Body of pancreas (tissue), 4 donors: ENCODE measurements around the gene CEACAM5. TPM values are rescaled to one million over a fixed set of nuclear protein-coding genes. Genes with fewer than 3 reads are reported as not detected.
"Not testable (repeated sequence)": the region's sequence is repeated elsewhere in the genome, so short reads cannot be mapped to it uniquely, and the experiment has no call there.

ENCODE experiments used
- ATAC-seq: fragments of 150-250 bp; one replicate; pipeline ENCODE4 v1.9.1; 2016
- DNase-seq, 4 donors: peaks; one replicate each; pipeline ENCODE4 v3.0.0-alpha.2; 2019
- H3K27ac ChIP-seq, 4 donors: fragments of 200-600 bp; sonication (generic); 1 replicate in 3 of 4; 2 replicates in 1 of 4; pipeline versions ENCODE4 v1.5.1 to v1.6.1; 2016 to 2019; ENCODE audit warnings: mild to moderate bottlenecking in 1 of 4, mixed read lengths in 1 of 4, moderate library complexity in 1 of 4
- H3K27me3 ChIP-seq, 2 donors: fragments of 200-600 bp; sonication (generic); one replicate each; pipeline ENCODE4 v1.6.0; 2016; ENCODE audit warnings: mild to moderate bottlenecking in 1 of 2
- H3K36me3 ChIP-seq, 2 donors: fragments of 200-600 bp; sonication (generic); replicated peaks in 1 of 2; 2 replicates each; pipeline ENCODE4 v1.5.1; 2016; ENCODE audit warnings: low read depth in 2 of 2; ENCODE audit not compliant: insufficient read depth in 1 of 2
- H3K4me1 ChIP-seq: fragments of 200-600 bp; sonication (generic); one replicate; pipeline ENCODE4 v1.6.0; 2016
- H3K4me3 ChIP-seq, 2 donors: fragments of 200-600 bp; sonication (generic); 1 replicate in 1 of 2; 2 replicates in 1 of 2; pipeline ENCODE4 v1.5.1; 2016 to 2019
- H3K9me3 ChIP-seq, 3 donors: fragments of 200-600 bp; sonication (generic); 1 replicate in 2 of 3; 2 replicates in 1 of 3; pipeline ENCODE4 v1.5.1; 2016
- POLR2A ChIP-seq, 3 donors: fragments of 450-650 bp; IDR thresholded peaks; one replicate each; pipeline ENCODE4 v1.6.1; 2016; ENCODE audit warnings: antibody characterized with exemption in 3 of 3, mild to moderate bottlenecking in 2 of 3
- WGBS, 2 donors: methylation state at CpG; one replicate each; pipeline ENCODE4 v1.1.5; 2017; 5-methylcytosine and 5-hydroxymethylcytosine counted together
- intact Hi-C: fragments of 100-400 bp; cut with DNase I; formaldehyde crosslinking; loops from one replicate; pipeline ENCODE4 v1.15.1; 2023
- total RNA-seq, 2 donors: library from RNA; depleted of rRNA; stranded (reverse); fragments of >200 nt; gene quantifications; one replicate each; pipeline ENCODE4 v1.1.0, GENCODE V29; 2016
- TF ChIP-seq, protein P1 (sequence below), 7 experiments: fragments of 450-650 bp in 4 of 7; fragments of 200-600 bp in 3 of 7; sonication (generic) in 3 of 7; IDR thresholded peaks; one replicate each; pipeline ENCODE4 v1.5.1; 2016 to 2019; ENCODE audit warnings: antibody characterized with exemption in 7 of 7

Gene CEACAM5
- total RNA-seq, 2 donors from 2014 or later: 4.9 TPM; not detected in 1

DNA sequence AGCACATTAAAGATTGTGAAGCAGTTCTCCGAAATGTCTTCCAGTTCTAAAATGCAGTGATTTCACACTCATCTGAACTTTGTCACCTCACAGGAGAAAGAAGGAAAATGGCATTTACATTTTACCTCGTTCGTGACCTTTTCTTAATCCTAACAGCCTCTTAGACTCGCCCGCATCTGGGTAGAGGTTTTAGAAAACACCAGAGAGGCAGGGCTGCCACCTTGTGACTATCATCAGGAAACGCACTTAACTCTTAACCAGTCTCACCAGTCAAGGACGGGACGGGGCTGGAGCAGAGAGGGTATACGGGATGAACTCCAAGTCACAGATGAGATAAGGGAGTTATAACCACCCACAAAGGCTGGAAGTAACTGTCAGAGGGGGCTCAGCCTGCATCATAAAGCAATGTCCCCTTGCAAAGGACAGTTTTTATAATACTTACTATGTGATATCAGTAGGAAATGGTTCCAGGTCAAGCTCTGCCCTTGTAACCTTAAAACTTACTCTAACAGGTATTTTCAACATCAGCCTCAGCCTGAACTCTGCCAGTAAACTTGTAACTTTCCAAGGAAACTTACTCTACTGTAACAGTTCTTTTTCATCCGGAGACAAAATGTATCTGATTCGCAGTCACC, 38.3 kb downstream of the CEACAM5 start:
- 14 to 18% methylated on average over 11 of the region's 11 CpGs for WGBS, 2 donors
- Histone ChIP-seq H3K4me3 (no peak overlapping the region), H3K36me3 (no peaks in the 10 kb centered on the region), H3K9me3 (no peaks in the 10 kb centered on the region), H3K4me1 (peaks cover 24% of the 10 kb centered on the region), H3K27ac (no peak overlapping the region), H3K27me3 (no peaks in the 10 kb centered on the region)
- TF ChIP-seq, protein P1, sequence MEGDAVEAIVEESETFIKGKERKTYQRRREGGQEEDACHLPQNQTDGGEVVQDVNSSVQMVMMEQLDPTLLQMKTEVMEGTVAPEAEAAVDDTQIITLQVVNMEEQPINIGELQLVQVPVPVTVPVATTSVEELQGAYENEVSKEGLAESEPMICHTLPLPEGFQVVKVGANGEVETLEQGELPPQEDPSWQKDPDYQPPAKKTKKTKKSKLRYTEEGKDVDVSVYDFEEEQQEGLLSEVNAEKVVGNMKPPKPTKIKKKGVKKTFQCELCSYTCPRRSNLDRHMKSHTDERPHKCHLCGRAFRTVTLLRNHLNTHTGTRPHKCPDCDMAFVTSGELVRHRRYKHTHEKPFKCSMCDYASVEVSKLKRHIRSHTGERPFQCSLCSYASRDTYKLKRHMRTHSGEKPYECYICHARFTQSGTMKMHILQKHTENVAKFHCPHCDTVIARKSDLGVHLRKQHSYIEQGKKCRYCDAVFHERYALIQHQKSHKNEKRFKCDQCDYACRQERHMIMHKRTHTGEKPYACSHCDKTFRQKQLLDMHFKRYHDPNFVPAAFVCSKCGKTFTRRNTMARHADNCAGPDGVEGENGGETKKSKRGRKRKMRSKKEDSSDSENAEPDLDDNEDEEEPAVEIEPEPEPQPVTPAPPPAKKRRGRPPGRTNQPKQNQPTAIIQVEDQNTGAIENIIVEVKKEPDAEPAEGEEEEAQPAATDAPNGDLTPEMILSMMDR (IDR thresholded peaks at IDR 0.05): peak in 6 of 7 experiments; percentile 46 to 80 (median 74)
- no peak for TF ChIP-seq POLR2A (IDR thresholded peaks at IDR 0.05)
- DNase-seq: peak; percentile 70 to 78 (median 75)
- intact Hi-C loops: loop anchor here (10.0 kb wide), 1 partner anchor 112 kb away; no protein-coding TSS in a partner anchor
- peak; percentile 54 for ATAC-seq

DNA sequence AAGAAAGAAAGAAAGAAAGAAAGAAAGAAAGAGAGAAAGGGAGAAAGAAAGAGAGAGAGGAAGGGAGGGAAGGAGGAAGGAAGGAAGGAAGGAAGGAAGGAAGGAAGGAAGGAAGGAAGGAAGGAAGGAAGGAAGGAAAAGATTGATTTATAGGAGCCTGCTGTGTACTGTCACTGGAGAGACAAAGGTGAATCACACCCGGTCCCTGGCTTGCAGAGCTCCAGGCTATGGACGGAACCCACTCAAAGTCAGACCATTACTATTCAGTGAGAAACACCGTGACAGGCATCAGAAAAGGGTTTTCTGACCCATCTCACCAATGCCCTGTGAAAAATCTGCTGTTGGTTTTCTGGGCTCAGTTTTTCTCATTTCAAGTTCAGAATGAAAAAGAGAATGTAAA, 39.6 kb downstream of the CEACAM5 start:
- H3K36me3 ChIP-seq: no peaks in the 10 kb centered on the region
- TF ChIP-seq, protein P1 (IDR thresholded peaks at IDR 0.05): no peak
- no peak for TF ChIP-seq POLR2A (IDR thresholded peaks at IDR 0.05)
- H3K27me3 ChIP-seq: no peaks in the 10 kb centered on the region
- H3K9me3 ChIP-seq: no peaks in the 10 kb centered on the region
- H3K4me1 ChIP-seq: peaks cover 37% of the 10 kb centered on the region
- no peak overlapping the region for H3K4me3 ChIP-seq
- ATAC-seq (no peak), DNase-seq (no peak)
- H3K27ac ChIP-seq: no peak overlapping the region
- WGBS, 2 donors: 70 to 75% methylated on average over 3 of the region's 3 CpGs
- intact Hi-C loops: loop anchor here (10.0 kb wide), 1 partner anchor 113 kb away; no protein-coding TSS in a partner anchor

DNA sequence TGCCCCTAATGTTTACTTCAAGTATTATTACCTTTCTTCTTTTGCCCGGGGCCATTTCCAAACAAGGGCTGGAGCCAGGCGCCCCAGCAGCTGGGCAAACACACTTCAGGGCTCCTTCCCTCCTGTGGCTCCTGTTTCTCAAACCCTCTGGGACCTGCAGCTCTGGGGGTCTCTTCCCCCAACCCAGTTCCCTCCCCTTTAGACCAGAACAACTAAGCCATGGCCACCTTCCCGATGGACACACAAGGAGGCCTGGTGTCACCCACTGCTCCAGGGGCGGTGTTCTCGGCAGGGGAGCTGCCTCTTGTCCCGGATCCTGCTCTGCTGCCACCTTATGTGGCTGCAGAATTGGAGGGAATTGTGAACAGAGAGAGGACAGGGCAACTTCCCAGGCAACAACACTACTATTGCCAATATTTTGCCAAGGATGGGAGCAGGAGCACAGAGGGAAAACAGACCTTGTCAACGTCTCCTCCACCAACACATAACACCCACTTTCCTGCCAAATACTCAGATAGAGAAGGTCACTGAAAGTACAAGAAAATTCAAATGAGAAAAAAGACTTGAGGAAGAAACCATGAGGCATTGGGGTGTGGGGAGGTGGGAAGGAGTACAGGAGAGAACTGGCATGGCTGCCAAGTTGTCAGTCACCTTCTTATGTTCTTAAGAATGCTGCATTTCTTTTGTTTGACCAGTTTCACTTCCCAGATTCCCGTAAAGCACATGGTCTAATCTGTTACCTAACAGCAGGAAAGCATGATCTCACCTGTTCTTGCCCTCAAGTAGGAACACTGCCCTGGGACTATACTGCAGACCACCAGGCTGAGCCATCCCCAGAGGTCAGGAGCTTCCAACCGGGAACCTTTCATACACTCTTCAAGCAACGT, 42.1 kb downstream of the CEACAM5 start:
- WGBS, 2 donors: 15 to 18% methylated on average over 4 to 9 of the region's 10 CpGs
- peak; percentile 86 for ATAC-seq
- H3K9me3 ChIP-seq, intact Hi-C loops, H3K27me3 ChIP-seq, H3K36me3 ChIP-seq, H3K4me3 ChIP-seq: not testable (repeated sequence)
- DNase-seq: peak; percentile 81 to 91 (median 90)
- Histone ChIP-seq H3K4me1 (peaks cover 39% of the 10 kb centered on the region), H3K27ac (peak overlapping the region; percentile 90 to 96 (median 94))
- peak in 2 of 3 donors; percentile 52 to 71 for TF ChIP-seq POLR2A (IDR thresholded peaks at IDR 0.05)
- TF ChIP-seq, protein P1 (IDR thresholded peaks at IDR 0.05): peak in 1 of 7 experiments; percentile 1

DNA sequence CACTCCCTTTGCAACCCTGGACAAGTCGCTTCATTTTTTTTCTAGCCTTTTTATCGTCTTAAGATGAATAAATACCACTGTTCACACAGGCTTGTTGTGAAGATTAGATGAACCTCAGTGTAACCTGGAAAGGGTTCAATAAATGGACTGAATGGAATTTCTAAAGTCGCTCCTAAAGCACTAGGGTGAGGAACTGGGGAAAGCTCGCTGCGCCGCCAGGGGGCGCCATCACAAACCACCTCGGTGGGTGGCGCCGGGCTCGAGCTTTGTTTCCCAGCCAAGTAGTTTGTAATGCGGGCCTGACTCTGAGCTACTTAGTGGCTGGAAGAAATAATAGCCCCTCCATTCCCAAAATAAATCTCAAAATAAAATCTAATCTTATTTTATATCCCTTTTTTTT, 44.7 kb downstream of the CEACAM5 start:
- 5 to 6% methylated on average over 12 of the region's 12 CpGs for WGBS, 2 donors
- Histone ChIP-seq H3K27me3 (no peaks in the 10 kb centered on the region), H3K4me3 (no peak overlapping the region), H3K27ac (no peak overlapping the region), H3K9me3 (no peaks in the 10 kb centered on the region), H3K36me3 (no peaks in the 10 kb centered on the region), H3K4me1 (peaks cover 39% of the 10 kb centered on the region)
- DNase-seq (peak; percentile 64 to 75 (median 72)), ATAC-seq (peak; percentile 31)
- intact Hi-C loops: no loop called here
- no peak for TF ChIP-seq POLR2A (IDR thresholded peaks at IDR 0.05)
- TF ChIP-seq, protein P1 (IDR thresholded peaks at IDR 0.05): peak; percentile 54 to 78 (median 61)
